ENCODE data around the gene CACNA1S. TPM values are rescaled to one million over a fixed set of nuclear protein-coding genes. Genes with fewer than 3 reads are reported as not detected.

CACNA1S gene
- 0.01 TPM in 1 of 5 replicates, not detected in the others for total RNA-seq (2022; extraction: Qiagen RNA extraction; ENCODE audit: low read depth)

GRCh38 chr1:201112173-201112731 lies at the start of gene CACNA1S:
TSS of gene CACNA1S (minus strand) at chr1:201112426. CDS start at chr1:201112339, 87 bp downstream.

GRCh38 chr1:201154389-201155165 lies 42.4 kb upstream of the CACNA1S start, which contains the start of gene TMEM9:
TSS of gene TMEM9 (minus strand) at chr1:201154474. CDS start at chr1:201153923, 551 bp downstream.

GRCh38 chr1:201126832-201127754 lies 14.9 kb upstream of the CACNA1S start, which contains the start of gene ASCL5:
TSS of gene ASCL5 (minus strand) at chr1:201127184. CDS start at chr1:201115372, 11,812 bp downstream.

GRCh38 chr1:201023517-201023902 lies 88.7 kb downstream of the CACNA1S start, which contains the start of gene KIF21B:
TSS of gene KIF21B (minus strand) at chr1:201023714. CDS start at chr1:201023383, 331 bp downstream.

Other genes with a start within 250 kb of the CACNA1S start
- 0.11 TPM in 1 of 5 replicates, not detected in the others for gene GPR25, start 239.4 kb downstream of the CACNA1S start, total RNA-seq (2022; extraction: Qiagen RNA extraction; ENCODE audit: low read depth)
- gene INAVA, start 217.5 kb downstream of the CACNA1S start, total RNA-seq (2022; extraction: Qiagen RNA extraction; ENCODE audit: low read depth) = 40.0 to 45.9 TPM (median 41.7 TPM) in 5 replicates
- 2.1 to 3.7 TPM (median 3.6 TPM) in 5 replicates for gene KIF21B, start 88.7 kb downstream of the CACNA1S start, total RNA-seq (2022; extraction: Qiagen RNA extraction; ENCODE audit: low read depth)
- 0.09 to 0.22 TPM (median 0.14 TPM) in 4 of 5 replicates, not detected in the other for gene ASCL5, start 14.8 kb upstream of the CACNA1S start, total RNA-seq (2022; extraction: Qiagen RNA extraction; ENCODE audit: low read depth)
- 84.6 to 87.4 TPM (median 85.0 TPM) in 5 replicates for gene TMEM9, start 42.0 kb upstream of the CACNA1S start, total RNA-seq (2022; extraction: Qiagen RNA extraction; ENCODE audit: low read depth)
- gene IGFN1, start 78.4 kb upstream of the CACNA1S start, total RNA-seq (2022; extraction: Qiagen RNA extraction; ENCODE audit: low read depth) = 0.85 to 1.5 TPM (median 1.1 TPM) in 5 replicates
- 0.03 to 0.11 TPM in 2 of 5 replicates, not detected in the others for gene PKP1, start 171.1 kb upstream of the CACNA1S start, total RNA-seq (2022; extraction: Qiagen RNA extraction; ENCODE audit: low read depth)